ENCODE results near the gene LONP1. TPM values are rescaled to one million over a fixed set of nuclear protein-coding genes. Genes with fewer than 3 reads are reported as not detected.

Gene LONP1
- total RNA-seq, 4 donors from 2014 or later: 39.9 to 134 (median 44.1) TPM

GRCh38 chr19:5648464-5648863 lies 71.5 kb downstream of the LONP1 start:
- H3K27ac ChIP-seq: no peak overlapping the region
- H3K9me3 ChIP-seq: no peaks in the 10 kb centered on the region
- intact Hi-C loops (cut with DNase I; ENCODE audit: low total_unique reads): no loop called here
- peaks cover 0 to 2% of the 10 kb centered on the region in 2 donors for H3K36me3 ChIP-seq
- no peaks in the 10 kb centered on the region for H3K4me1 ChIP-seq
- H3K27me3 ChIP-seq: no peaks in the 10 kb centered on the region
- H3K4me3 ChIP-seq: no peak overlapping the region
- DNase-seq: no peak
- TF ChIP-seq CTCF (IDR thresholded peaks at IDR 0.05) (no peak), POLR2A (IDR thresholded peaks at IDR 0.05) (no peak)

DNA sequence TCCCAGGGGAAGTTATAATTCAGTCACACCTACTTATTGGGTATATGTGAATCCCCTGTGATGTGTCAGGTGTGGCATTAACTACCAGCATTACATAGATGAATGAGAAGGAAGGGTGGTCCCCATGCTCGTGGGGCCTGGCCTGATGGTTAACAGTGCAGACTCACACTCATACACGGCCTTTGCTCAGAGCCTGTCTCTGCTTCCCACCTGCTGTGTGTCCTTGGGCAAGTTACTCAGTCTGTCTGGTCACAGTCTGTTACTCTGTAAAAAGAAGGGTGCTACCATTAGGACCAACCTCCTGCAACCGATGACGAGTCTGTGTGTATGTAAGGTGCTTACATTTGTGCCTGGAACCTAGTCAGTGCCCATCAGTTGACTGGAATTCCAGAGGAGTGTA lies 73.2 kb downstream of the LONP1 start:
- intact Hi-C loops (cut with DNase I; ENCODE audit: low total_unique reads): no loop called here
- H3K4me3 ChIP-seq: no peak overlapping the region
- H3K9me3 ChIP-seq: no peaks in the 10 kb centered on the region
- no peaks in the 10 kb centered on the region for H3K27me3 ChIP-seq
- no peak overlapping the region for H3K27ac ChIP-seq
- no peaks in the 10 kb centered on the region for H3K36me3 ChIP-seq
- no peaks in the 10 kb centered on the region for H3K4me1 ChIP-seq
- TF ChIP-seq POLR2A (IDR thresholded peaks at IDR 0.05) (no peak), CTCF (IDR thresholded peaks at IDR 0.05) (no peak)
- no peak for DNase-seq

DNA sequence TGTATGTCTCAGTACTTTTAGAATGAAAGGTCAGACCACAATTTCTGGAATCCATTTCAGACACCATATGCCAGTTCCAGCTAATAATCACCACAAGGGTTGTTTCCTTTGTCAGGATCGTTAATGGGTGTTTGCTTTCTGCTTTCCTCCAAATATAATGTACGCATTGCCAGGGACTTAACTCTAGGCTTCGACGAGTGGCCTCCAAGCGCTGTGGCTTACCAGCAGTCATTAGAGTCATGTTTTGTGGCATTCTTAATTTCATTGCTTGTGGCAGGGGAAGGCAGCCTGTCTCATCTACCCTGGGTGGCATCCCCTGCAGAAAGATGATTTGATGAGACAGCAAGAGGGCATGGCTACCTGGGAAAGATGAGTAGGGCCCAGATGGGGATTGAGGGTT lies 74.5 kb downstream of the LONP1 start:
- Histone ChIP-seq H3K9me3 (no peaks in the 10 kb centered on the region), H3K27ac (no peak overlapping the region), H3K27me3 (no peaks in the 10 kb centered on the region), H3K4me3 (no peak overlapping the region), H3K36me3 (no peaks in the 10 kb centered on the region), H3K4me1 (no peaks in the 10 kb centered on the region)
- no peak for TF ChIP-seq CTCF (IDR thresholded peaks at IDR 0.05)
- no peak for DNase-seq
- intact Hi-C loops (cut with DNase I; ENCODE audit: low total_unique reads): no loop called here

- H3K4me1 ChIP-seq: no peaks in the 10 kb centered on the region
- no peak overlapping the region for H3K27ac ChIP-seq
- H3K4me3 ChIP-seq: no peak overlapping the region
- no peaks in the 10 kb centered on the region for H3K27me3 ChIP-seq
- no peaks in the 10 kb centered on the region for H3K36me3 ChIP-seq
- no peak for DNase-seq
- intact Hi-C loops (cut with DNase I; ENCODE audit: low total_unique reads): no loop called here
- H3K9me3 ChIP-seq: no peaks in the 10 kb centered on the region
- no peak for TF ChIP-seq POLR2A (IDR thresholded peaks at IDR 0.05)
- TF ChIP-seq CTCF (IDR thresholded peaks at IDR 0.05): no peak
Measured at GRCh38 chr19:5644037-5644436, 75.9 kb downstream of the LONP1 start.

DNA sequence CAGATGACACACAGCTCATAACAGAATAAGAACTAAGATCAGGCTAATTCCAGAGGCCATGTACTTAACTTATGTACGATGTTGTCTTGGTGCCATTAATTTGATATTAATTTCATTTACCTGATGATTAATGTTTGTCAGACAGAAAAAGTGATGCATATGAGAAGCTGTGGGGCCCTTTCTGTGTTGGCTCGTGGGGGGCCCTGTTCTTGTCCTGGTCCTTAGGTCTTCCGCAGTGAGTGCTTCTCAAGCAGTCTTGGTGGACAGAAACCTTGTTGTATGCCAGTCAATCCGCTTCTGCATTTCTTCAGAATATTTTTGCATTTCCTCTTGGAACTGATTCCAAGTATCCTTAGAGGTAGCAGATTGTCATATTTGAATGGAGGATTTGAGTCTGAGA lies 76.9 kb downstream of the LONP1 start:
- Histone ChIP-seq H3K36me3 (no peaks in the 10 kb centered on the region), H3K4me3 (no peak overlapping the region), H3K27ac (no peak overlapping the region), H3K27me3 (no peaks in the 10 kb centered on the region), H3K9me3 (no peaks in the 10 kb centered on the region), H3K4me1 (no peaks in the 10 kb centered on the region)
- no peak for DNase-seq
- intact Hi-C loops (cut with DNase I; ENCODE audit: low total_unique reads): no loop called here
- no peak for TF ChIP-seq CTCF (IDR thresholded peaks at IDR 0.05)
- TF ChIP-seq POLR2A (IDR thresholded peaks at IDR 0.05): no peak

Measured in uterus (tissue), 4 donors.